Testis (tissue), 3 donors: ENCODE results near the gene CREG2. TPM values are rescaled to one million over a fixed set of nuclear protein-coding genes. Genes with fewer than 3 reads are reported as not detected.

Source experiments
- DNase-seq: peaks from one replicate; pipeline ENCODE4 v3.0.0-alpha.2; 2019
- H3K27ac ChIP-seq, 2 donors: fragments of 200-600 bp; sonication (generic); one replicate each; pipeline ENCODE4 v1.5.1; 2019
- H3K27me3 ChIP-seq: fragments of 200-600 bp; sonication (generic); one replicate; pipeline ENCODE4 v1.5.1; 2019
- H3K36me3 ChIP-seq: fragments of 200-600 bp; sonication (generic); one replicate; pipeline ENCODE4 v1.5.1; 2017; ENCODE audit warnings: low read depth; ENCODE audit errors: missing control alignments
- H3K4me1 ChIP-seq: fragments of 200-600 bp; sonication (generic); one replicate; pipeline ENCODE4 v1.5.1; 2019
- H3K4me3 ChIP-seq, 2 donors: fragments of 200-600 bp; sonication (generic); one replicate each; pipeline ENCODE4 v1.5.1; 2017 to 2019
- H3K9me3 ChIP-seq: fragments of 200-600 bp; sonication (generic); one replicate; pipeline ENCODE4 v1.5.1; 2017
- POLR2A ChIP-seq: fragments of 450-650 bp; IDR thresholded peaks from one replicate; pipeline ENCODE4 v1.6.1; 2017; ENCODE audit warnings: antibody characterized with exemption, mild to moderate bottlenecking, moderate library complexity
- WGBS, 2 donors: methylation state at CpG; one replicate each; pipeline ENCODE4 v1.1.5; 2018; 5-methylcytosine and 5-hydroxymethylcytosine counted together
- intact Hi-C: fragments of 100-400 bp; cut with DNase I; formaldehyde crosslinking; loops from one replicate; pipeline ENCODE4 v1.15.1; 2023; ENCODE audit warnings: low total_unique reads
- polyA plus RNA-seq: library from polyadenylated mRNA; stranded (reverse); fragments of 350-450 nt; fragmentation: Illumina TruSeq; extraction: RNeasy Lipid Tissue Mini Kit (QIAGEN cat#74804); gene quantifications from one replicate; pipeline ENCODE4 v1.2.3, GENCODE V29; 2014; ENCODE audit warnings: low read depth, low replicate concordance; ENCODE audit not compliant: insufficient read depth
- total RNA-seq, 2 donors: library from RNA; depleted of rRNA; stranded (reverse); fragments of >200 nt; gene quantifications; one replicate each; pipeline ENCODE4 v1.2.3, GENCODE V29; 2016
- TF ChIP-seq, protein P1 (sequence below), 3 experiments: fragments of 450-650 bp in 2 of 3; fragments of 200-600 bp in 1 of 3; sonication (generic) in 1 of 3; IDR thresholded peaks; one replicate each; pipeline ENCODE4 v1.5.1; 2016 to 2019; ENCODE audit warnings: antibody characterized with exemption in 3 of 3, mild to moderate bottlenecking in 2 of 3, moderate library complexity in 1 of 3

The CREG2 gene
- total and polyA plus RNA-seq, 3 donors from 2014 or later, result 0.19 to 0.47 (median 0.42) TPM

DNA sequence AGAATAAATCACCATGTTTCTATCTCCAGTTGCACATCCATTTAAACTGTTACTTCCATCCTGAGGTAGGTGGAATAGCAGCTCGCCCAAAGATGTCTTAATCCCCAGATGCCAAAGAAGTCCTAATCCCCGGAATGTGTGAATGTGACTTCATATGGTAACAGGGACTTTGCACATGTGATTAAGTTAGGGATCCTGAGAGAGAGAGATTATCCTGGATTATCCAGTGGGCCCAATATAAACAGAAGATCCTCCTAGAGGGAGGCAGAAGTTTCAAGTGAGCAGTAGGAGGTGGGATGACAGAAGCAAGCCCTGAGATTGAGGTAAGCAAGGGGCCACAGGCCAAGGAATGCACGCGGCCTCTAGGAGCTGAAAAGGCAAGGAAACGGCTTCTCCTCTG lies 19.8 kb downstream of the CREG2 start:
- H3K4me3 ChIP-seq, result no peak overlapping the region
- no peak for DNase-seq
- H3K27ac ChIP-seq, result no peak overlapping the region
- no peaks in the 10 kb centered on the region for H3K4me1 ChIP-seq
- intact Hi-C loops, result no loop called here
- WGBS, 2 donors, result 93 to 95% methylated on average over 5 of the region's 5 CpGs
- no peak for TF ChIP-seq POLR2A
- TF ChIP-seq, protein P1, sequence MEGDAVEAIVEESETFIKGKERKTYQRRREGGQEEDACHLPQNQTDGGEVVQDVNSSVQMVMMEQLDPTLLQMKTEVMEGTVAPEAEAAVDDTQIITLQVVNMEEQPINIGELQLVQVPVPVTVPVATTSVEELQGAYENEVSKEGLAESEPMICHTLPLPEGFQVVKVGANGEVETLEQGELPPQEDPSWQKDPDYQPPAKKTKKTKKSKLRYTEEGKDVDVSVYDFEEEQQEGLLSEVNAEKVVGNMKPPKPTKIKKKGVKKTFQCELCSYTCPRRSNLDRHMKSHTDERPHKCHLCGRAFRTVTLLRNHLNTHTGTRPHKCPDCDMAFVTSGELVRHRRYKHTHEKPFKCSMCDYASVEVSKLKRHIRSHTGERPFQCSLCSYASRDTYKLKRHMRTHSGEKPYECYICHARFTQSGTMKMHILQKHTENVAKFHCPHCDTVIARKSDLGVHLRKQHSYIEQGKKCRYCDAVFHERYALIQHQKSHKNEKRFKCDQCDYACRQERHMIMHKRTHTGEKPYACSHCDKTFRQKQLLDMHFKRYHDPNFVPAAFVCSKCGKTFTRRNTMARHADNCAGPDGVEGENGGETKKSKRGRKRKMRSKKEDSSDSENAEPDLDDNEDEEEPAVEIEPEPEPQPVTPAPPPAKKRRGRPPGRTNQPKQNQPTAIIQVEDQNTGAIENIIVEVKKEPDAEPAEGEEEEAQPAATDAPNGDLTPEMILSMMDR (IDR thresholded peaks at IDR 0.05), result no peak
- H3K36me3 ChIP-seq, result no peaks in the 10 kb centered on the region
- no peaks in the 10 kb centered on the region for H3K9me3 ChIP-seq
- H3K27me3 ChIP-seq, result no peaks in the 10 kb centered on the region

DNA sequence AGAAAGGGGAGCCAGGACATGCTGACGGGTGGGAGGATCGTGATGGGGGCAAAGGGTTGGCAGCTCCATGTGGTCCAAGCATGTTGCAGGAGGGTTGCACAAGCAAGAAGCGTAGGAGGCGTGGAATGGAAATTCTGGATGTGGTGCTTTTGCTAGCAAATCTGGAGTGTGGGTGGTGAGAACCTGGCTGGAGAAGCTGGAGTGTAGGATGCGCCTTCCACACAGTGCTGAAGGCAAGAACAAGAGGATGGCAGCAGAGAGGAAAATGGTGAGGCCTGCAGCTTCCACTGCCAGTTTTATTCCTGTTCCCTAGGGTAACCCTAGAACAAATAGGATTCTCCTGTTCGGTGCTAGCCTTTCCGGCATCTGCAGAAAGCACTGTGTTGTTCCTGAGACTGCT lies 22.4 kb downstream of the CREG2 start:
- no peaks in the 10 kb centered on the region for H3K36me3 ChIP-seq
- no peaks in the 10 kb centered on the region for H3K9me3 ChIP-seq
- no peak overlapping the region for H3K4me3 ChIP-seq
- H3K27me3 ChIP-seq, result no peaks in the 10 kb centered on the region
- no peak overlapping the region for H3K27ac ChIP-seq
- 93 to 96% methylated on average over 7 of the region's 7 CpGs for WGBS, 2 donors
- TF ChIP-seq, protein P1 (IDR thresholded peaks at IDR 0.05), result no peak
- no peak for TF ChIP-seq POLR2A
- intact Hi-C loops, result no loop called here
- no peaks in the 10 kb centered on the region for H3K4me1 ChIP-seq
- no peak for DNase-seq

DNA sequence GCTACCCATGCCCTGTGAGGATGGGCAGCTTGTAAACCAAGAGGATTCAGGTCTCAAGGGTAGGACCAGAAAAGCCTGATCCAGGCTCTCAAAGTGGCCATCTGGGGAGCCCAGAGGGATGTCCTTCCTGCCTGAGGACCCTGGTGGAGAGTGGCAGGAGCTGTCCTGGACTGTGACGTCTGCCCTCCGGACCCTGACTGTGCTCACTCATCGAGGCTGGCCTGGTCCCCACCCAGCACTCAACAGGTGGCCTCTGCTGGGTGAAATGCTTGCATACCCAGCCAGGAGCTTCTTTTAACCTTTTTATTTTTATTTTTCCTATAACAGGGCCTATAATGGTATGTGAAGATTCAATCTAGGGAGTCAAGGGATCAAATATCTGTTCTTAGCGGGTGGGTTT lies 24.5 kb downstream of the CREG2 start:
- Histone ChIP-seq H3K27ac (no peak overlapping the region), H3K4me3 (no peak overlapping the region), H3K4me1 (no peaks in the 10 kb centered on the region), H3K27me3 (no peaks in the 10 kb centered on the region), H3K36me3 (no peaks in the 10 kb centered on the region), H3K9me3 (no peaks in the 10 kb centered on the region)
- no peak for TF ChIP-seq POLR2A
- TF ChIP-seq, protein P1 (IDR thresholded peaks at IDR 0.05), result no peak
- intact Hi-C loops, result no loop called here
- DNase-seq, result no peak
- WGBS, 2 donors, result 89 to 91% methylated on average over 4 of the region's 4 CpGs

DNA sequence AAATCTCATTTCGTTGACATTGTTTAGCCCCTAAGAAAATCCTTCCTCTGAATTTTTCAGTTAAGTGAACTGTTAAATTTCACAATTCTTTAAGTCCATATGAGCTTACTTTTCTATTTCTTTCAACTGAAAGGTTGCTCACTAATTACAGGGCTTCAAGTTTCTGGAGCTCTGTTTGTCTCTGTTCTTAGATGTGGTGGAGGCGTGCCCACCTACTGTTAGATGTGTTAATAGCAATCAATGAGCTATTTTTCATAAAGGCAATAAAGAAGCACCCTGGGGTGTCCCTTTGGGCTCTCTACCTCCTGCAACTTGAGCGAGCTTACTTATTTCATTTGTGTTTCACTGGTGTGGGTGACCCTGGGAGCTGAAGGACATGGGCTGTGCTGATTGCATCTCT lies 25.0 kb downstream of the CREG2 start:
- H3K4me1 ChIP-seq, result no peaks in the 10 kb centered on the region
- no peaks in the 10 kb centered on the region for H3K27me3 ChIP-seq
- H3K36me3 ChIP-seq, result no peaks in the 10 kb centered on the region
- no peaks in the 10 kb centered on the region for H3K9me3 ChIP-seq
- no peak overlapping the region for H3K4me3 ChIP-seq
- WGBS, 2 donors, result 89 to 90% methylated on average over 3 of the region's 3 CpGs
- no peak for TF ChIP-seq POLR2A
- TF ChIP-seq, protein P1 (IDR thresholded peaks at IDR 0.05), result no peak
- intact Hi-C loops, result no loop called here
- no peak overlapping the region for H3K27ac ChIP-seq
- DNase-seq, result no peak

DNA sequence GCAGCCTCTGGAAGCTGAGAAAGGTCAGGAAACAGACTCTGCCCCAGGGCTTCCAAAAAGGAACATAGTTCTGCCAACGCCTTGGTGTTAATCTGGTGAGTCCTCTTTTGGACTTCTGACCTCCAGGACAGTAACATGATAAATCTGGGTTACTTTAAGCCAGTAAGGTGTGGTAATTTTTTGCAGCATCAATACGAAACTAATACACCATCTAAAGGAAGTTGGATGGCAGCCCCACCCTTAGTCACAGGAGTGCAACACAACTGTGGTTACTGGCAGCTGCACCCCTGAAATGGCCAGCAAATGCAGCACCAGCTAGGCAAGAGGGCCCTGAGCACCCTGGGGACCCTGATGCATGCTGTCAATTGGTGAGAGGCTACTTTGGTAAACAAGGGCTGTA lies 25.8 kb downstream of the CREG2 start:
- Histone ChIP-seq H3K9me3 (no peaks in the 10 kb centered on the region), H3K27me3 (no peaks in the 10 kb centered on the region), H3K27ac (no peak overlapping the region), H3K4me1 (no peaks in the 10 kb centered on the region), H3K4me3 (no peak overlapping the region), H3K36me3 (no peaks in the 10 kb centered on the region)
- intact Hi-C loops, result no loop called here
- 54 to 85% methylated on average over 2 of the region's 2 CpGs for WGBS, 2 donors
- no peak for TF ChIP-seq POLR2A
- TF ChIP-seq, protein P1 (IDR thresholded peaks at IDR 0.05), result no peak
- no peak for DNase-seq
